CD14-positive monocyte (primary cell): ENCODE results near the gene TSPAN18. TPM values are rescaled to one million over a fixed set of nuclear protein-coding genes. Genes with fewer than 3 reads are reported as not detected.

ENCODE experiments used
- DNase-seq, 3 donors: peaks; one replicate each; pipeline ENCODE4 v3.0.0-alpha.2; 2011 to 2022
- H2AFZ ChIP-seq: 2 replicates; pipeline ENCODE4 v1.6.0; 2012; ENCODE audit warnings: mild to moderate bottlenecking, low read depth, low read length, inconsistent platforms; ENCODE audit not compliant: insufficient read depth, poor library complexity, severe bottlenecking
- H3K27ac ChIP-seq, 2 donors: 1 replicate in 1 of 2; 2 replicates in 1 of 2; pipeline ENCODE4 v1.5.1; 2012 to 2013; ENCODE audit warnings: low read length in 2 of 2, control low read depth in 1 of 2, inconsistent platforms in 1 of 2, low read depth in 1 of 2, mild to moderate bottlenecking in 1 of 2
- H3K27me3 ChIP-seq, 2 donors: one replicate each; pipeline versions ENCODE4 v1.6.0 to v1.6.1; 2011 to 2013; ENCODE audit warnings: low read length in 2 of 2; ENCODE audit not compliant: control insufficient read depth in 2 of 2, insufficient read depth in 2 of 2
- H3K36me3 ChIP-seq, 2 donors: replicated peaks in 1 of 2; 1 replicate in 1 of 2; 2 replicates in 1 of 2; pipeline versions ENCODE4 v1.5.1 to v1.6.1; 2012 to 2013; ENCODE audit warnings: low read length in 2 of 2, control low read depth in 1 of 2, inconsistent platforms in 1 of 2, mild to moderate bottlenecking in 1 of 2; ENCODE audit not compliant: insufficient read depth in 2 of 2, control insufficient read depth in 1 of 2
- H3K4me1 ChIP-seq, 2 donors: 1 replicate in 1 of 2; 2 replicates in 1 of 2; pipeline versions ENCODE4 v1.5.1 to v1.6.1; 2012 to 2013; ENCODE audit warnings: low read length in 2 of 2, control low read depth in 1 of 2, inconsistent platforms in 1 of 2, mild to moderate bottlenecking in 1 of 2, moderate library complexity in 1 of 2; ENCODE audit not compliant: insufficient read depth in 2 of 2, control insufficient read depth in 1 of 2
- H3K4me2 ChIP-seq: replicated peaks from 2 replicates; pipeline ENCODE3; 2012; ENCODE audit warnings: low read length, moderate library complexity, mild to moderate bottlenecking; ENCODE audit not compliant: poor library complexity, severe bottlenecking; ENCODE audit errors: extremely low read depth
- H3K4me3 ChIP-seq, 3 experiments: fragments of 200-600 bp in 1 of 3; sonication (generic) in 1 of 3; replicated peaks in 1 of 3; 1 replicate in 2 of 3; 2 replicates in 1 of 3; pipeline ENCODE4 v1.5.1; 2011 to 2013; ENCODE audit warnings: low read length in 3 of 3, mild to moderate bottlenecking in 3 of 3, control low read depth in 2 of 3, low read depth in 2 of 3, inconsistent platforms in 1 of 3, moderate library complexity in 1 of 3
- H3K79me2 ChIP-seq: 2 replicates; pipeline ENCODE4 v1.6.0; 2012; ENCODE audit warnings: mild to moderate bottlenecking, control low read depth, inconsistent platforms, low read length, moderate library complexity; ENCODE audit not compliant: insufficient read depth
- H3K9ac ChIP-seq: 2 replicates; pipeline ENCODE4 v1.6.0; 2017; ENCODE audit warnings: low read length, mild to moderate bottlenecking; ENCODE audit not compliant: insufficient read depth, poor library complexity, severe bottlenecking
- H3K9me3 ChIP-seq, 2 donors: replicated peaks in 1 of 2; 1 replicate in 1 of 2; 2 replicates in 1 of 2; pipeline versions ENCODE4 v1.5.1 to v1.6.1; 2012 to 2013; ENCODE audit warnings: low read length in 2 of 2, control low read depth in 1 of 2; ENCODE audit not compliant: control insufficient read depth in 1 of 2, insufficient read depth in 1 of 2
- H4K20me1 ChIP-seq: 2 replicates; pipeline ENCODE4 v1.6.0; 2012; ENCODE audit warnings: mild to moderate bottlenecking, low read length, control low read depth, moderate library complexity; ENCODE audit not compliant: insufficient read depth
- H3K27ac Mint-ChIP-seq, 7 donors: one replicate each; pipeline ENCODE4 v1.8.0; 2020; ENCODE audit warnings: mild to moderate bottlenecking in 7 of 7, mixed read lengths in 7 of 7, moderate library complexity in 6 of 7, inconsistent platforms in 2 of 7
- H3K27me3 Mint-ChIP-seq, 3 donors: one replicate each; pipeline ENCODE4 v1.8.0; 2021 to 2022; ENCODE audit warnings: low read depth in 3 of 3, mild to moderate bottlenecking in 3 of 3, mixed read lengths in 3 of 3, moderate library complexity in 3 of 3, inconsistent platforms in 1 of 3
- H3K36me3 Mint-ChIP-seq, 2 donors: one replicate each; pipeline ENCODE4 v1.8.0; 2020; ENCODE audit warnings: mixed read lengths in 2 of 2, inconsistent platforms in 1 of 2, mild to moderate bottlenecking in 1 of 2
- H3K4me1 Mint-ChIP-seq: one replicate; pipeline ENCODE4 v1.8.0; 2020; ENCODE audit warnings: mild to moderate bottlenecking, mixed read lengths
- H3K4me3 Mint-ChIP-seq, 2 donors: one replicate each; pipeline ENCODE4 v1.8.0; 2020; ENCODE audit warnings: mild to moderate bottlenecking in 2 of 2, mixed read lengths in 2 of 2, moderate library complexity in 1 of 2
- H3K9me3 Mint-ChIP-seq, 7 donors: one replicate each; pipeline ENCODE4 v1.8.0; 2020 to 2022; ENCODE audit warnings: mixed read lengths in 7 of 7, mild to moderate bottlenecking in 6 of 7, moderate library complexity in 6 of 7, inconsistent platforms in 2 of 7
- CTCF ChIP-seq: fragments of 200-600 bp; IDR thresholded peaks from one replicate; pipeline ENCODE4 v1.8.0; 2022; ENCODE audit warnings: antibody characterized with exemption, mild to moderate bottlenecking
- WGBS: methylation state at CpG from one replicate; pipeline ENCODE4 v1.1.5; 2013; ENCODE audit warnings: missing lambda C conversion rate; ENCODE audit not compliant: insufficient coverage; 5-methylcytosine and 5-hydroxymethylcytosine counted together
- intact Hi-C, 2 donors: fragments of 100-400 bp; cut with micrococcal nuclease; formaldehyde crosslinking; loops; one replicate each; pipeline versions ENCODE4 v1.15.0 to v1.15.1; 2023
- polyA plus RNA-seq, 3 donors: library from polyadenylated mRNA; depleted of rRNA in 1 of 3; unstranded in 2 of 3; stranded (reverse) in 1 of 3; fragments of 300-500 nt in 2 of 3; fragments of >200 nt in 1 of 3; fragmentation: Illumina TruSeq in 2 of 3; gene quantifications; 1 replicate in 2 of 3; 2 replicates in 1 of 3; pipeline ENCODE4 v1.2.3, GENCODE V29; 2012 to 2021

TSPAN18 gene
- polyA plus RNA-seq, 3 donors = not detected

- H3K4me3 ChIP-seq = no peak overlapping the region
- Mint-ChIP-seq H3K4me3 (no peak overlapping the region), H3K36me3 (no peaks in the 10 kb centered on the region), H3K9me3 (peaks cover 0 to 11% (median 3%) of the 10 kb centered on the region in 7 donors), H3K27ac (no peak overlapping the region), H3K4me1 (peaks cover 15% of the 10 kb centered on the region), H3K27me3 (peaks cover 4 to 6% (median 5%) of the 10 kb centered on the region in 3 donors)
- 90% methylated on average over 3 of the region's 8 CpGs for WGBS
- no peak overlapping the region for H2AFZ ChIP-seq
- H3K79me2 ChIP-seq = no peaks in the 10 kb centered on the region
- H3K27ac ChIP-seq = no peak overlapping the region
- intact Hi-C loops = no loop called here
- no peak overlapping the region for H3K4me2 ChIP-seq
- H3K36me3 ChIP-seq = no peaks in the 10 kb centered on the region
- H3K9me3 ChIP-seq = no peaks in the 10 kb centered on the region
- no peak for TF ChIP-seq CTCF
- H3K4me1 ChIP-seq = peaks cover 4 to 8% of the 10 kb centered on the region in 2 donors
- no peak overlapping the region for H3K9ac ChIP-seq
- H4K20me1 ChIP-seq = no peaks in the 10 kb centered on the region
- H3K27me3 ChIP-seq = no peaks in the 10 kb centered on the region
- DNase-seq = no peak
These were observed 107.2 kb downstream of the TSPAN18 start for GRCh38 chr11:44833877-44834452.

- H2AFZ ChIP-seq = no peak overlapping the region
- WGBS = 100% methylated on average over 3 of the region's 6 CpGs
- no peak overlapping the region for H3K9ac ChIP-seq
- no peaks in the 10 kb centered on the region for H3K9me3 ChIP-seq
- H3K79me2 ChIP-seq = no peaks in the 10 kb centered on the region
- intact Hi-C loops = no loop called here
- no peak overlapping the region for H3K4me2 ChIP-seq
- no peaks in the 10 kb centered on the region for H3K36me3 ChIP-seq
- H4K20me1 ChIP-seq = no peaks in the 10 kb centered on the region
- Mint-ChIP-seq H3K27ac (no peak overlapping the region), H3K4me1 (peaks cover 12% of the 10 kb centered on the region), H3K36me3 (no peaks in the 10 kb centered on the region), H3K9me3 (peaks cover 0 to 13% (median 3%) of the 10 kb centered on the region in 7 donors), H3K27me3 (peaks cover 6 to 8% (median 8%) of the 10 kb centered on the region in 3 donors), H3K4me3 (no peak overlapping the region)
- H3K27me3 ChIP-seq = no peaks in the 10 kb centered on the region
- peaks cover 4 to 5% of the 10 kb centered on the region in 2 donors for H3K4me1 ChIP-seq
- no peak overlapping the region for H3K27ac ChIP-seq
- no peak for DNase-seq
- TF ChIP-seq CTCF = no peak
- no peak overlapping the region for H3K4me3 ChIP-seq
These were observed 108.1 kb downstream of the TSPAN18 start for GRCh38 chr11:44834846-44835245.
